GM11168 (cell line): ENCODE data around the gene TMEM248.
"Not testable (repeated sequence)": the region's sequence is repeated elsewhere in the genome, so short reads cannot be mapped to it uniquely, and the experiment has no call there.

Source experiments
- in situ Hi-C: fragments of 300-500 bp; cut with MboI; formaldehyde crosslinking; loops from one replicate; pipeline ENCODE4 v1.12.0; 2022; ENCODE audit warnings: low sequenced_read_pairs; ENCODE audit not compliant: unreplicated experiment

Gene TMEM248

GRCh38 chr7:66994691-66995049, 73.6 kb downstream of the TMEM248 start:
- in situ Hi-C loops: not testable (repeated sequence)

- in situ Hi-C loops: not testable (repeated sequence)
Observed at GRCh38 chr7:66995050-66995776, 74.2 kb downstream of the TMEM248 start, which contains the start of gene SBDS. Gene SBDS, minus strand, starts transcription at chr7:66995586. Its CDS starts 169 bp downstream, at chr7:66995417.

GRCh38 chr7:66996444-66997191, 75.6 kb downstream of the TMEM248 start, which contains the start of gene TYW1:
Gene TYW1, plus strand, starts transcription at chr7:66996833. Its CDS starts 146 bp downstream, at chr7:66996979.
- in situ Hi-C loops: not testable (repeated sequence)

- in situ Hi-C loops: not testable (repeated sequence)
Observed at GRCh38 chr7:67000601-67001258, 79.7 kb downstream of the TMEM248 start.

GRCh38 chr7:67004145-67004544, 83.1 kb downstream of the TMEM248 start:
- in situ Hi-C loops: not testable (repeated sequence)

- in situ Hi-C loops: no loop called here
Observed at GRCh38 chr7:67006965-67007364, 85.9 kb downstream of the TMEM248 start.
